NK-92 (cell line): Measurements from ENCODE around the gene EME2.

ENCODE experiments used
- DNase-seq: peaks from one replicate; lab custom pipeline; 2025; ENCODE audit not compliant: unreplicated experiment; lab: John Stamatoyannopoulos, UW

The EME2 gene

DNA sequence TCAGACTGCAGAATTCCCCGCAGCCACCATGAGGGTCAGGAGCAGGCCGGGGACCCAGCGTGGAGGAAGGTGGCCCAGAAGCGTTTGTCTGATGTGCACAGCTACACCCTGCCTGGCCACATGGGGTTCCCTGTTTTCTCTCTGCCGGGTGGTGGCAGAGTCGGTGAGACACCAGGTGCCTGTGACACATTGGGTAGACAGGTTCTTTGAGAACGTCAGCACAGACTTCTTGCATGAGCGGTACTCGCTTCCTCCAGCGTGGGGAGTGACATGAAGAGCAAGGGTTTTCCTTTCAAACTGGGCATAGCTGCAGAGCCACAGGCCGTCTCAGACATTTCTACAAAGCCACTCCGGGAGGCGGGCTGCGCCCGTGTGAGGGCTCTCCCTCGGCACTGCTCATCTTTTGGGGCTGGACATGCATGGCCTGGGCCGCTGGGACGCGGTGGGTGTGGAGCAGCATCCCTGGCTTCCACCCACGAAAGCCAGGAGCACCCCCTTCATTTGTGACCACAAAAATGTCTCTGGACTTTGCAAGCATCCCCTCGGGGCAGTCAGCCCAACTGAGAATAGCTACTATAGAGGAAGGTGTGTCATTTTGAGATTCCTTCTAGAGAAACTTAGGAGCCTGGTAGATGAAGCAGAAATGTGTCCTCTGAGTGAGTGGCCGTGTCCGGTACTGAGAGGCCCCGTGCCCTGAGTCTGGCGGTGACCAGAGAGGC is 27.3 kb upstream of the EME2 start:
- DNase-seq, result no peak

DNA sequence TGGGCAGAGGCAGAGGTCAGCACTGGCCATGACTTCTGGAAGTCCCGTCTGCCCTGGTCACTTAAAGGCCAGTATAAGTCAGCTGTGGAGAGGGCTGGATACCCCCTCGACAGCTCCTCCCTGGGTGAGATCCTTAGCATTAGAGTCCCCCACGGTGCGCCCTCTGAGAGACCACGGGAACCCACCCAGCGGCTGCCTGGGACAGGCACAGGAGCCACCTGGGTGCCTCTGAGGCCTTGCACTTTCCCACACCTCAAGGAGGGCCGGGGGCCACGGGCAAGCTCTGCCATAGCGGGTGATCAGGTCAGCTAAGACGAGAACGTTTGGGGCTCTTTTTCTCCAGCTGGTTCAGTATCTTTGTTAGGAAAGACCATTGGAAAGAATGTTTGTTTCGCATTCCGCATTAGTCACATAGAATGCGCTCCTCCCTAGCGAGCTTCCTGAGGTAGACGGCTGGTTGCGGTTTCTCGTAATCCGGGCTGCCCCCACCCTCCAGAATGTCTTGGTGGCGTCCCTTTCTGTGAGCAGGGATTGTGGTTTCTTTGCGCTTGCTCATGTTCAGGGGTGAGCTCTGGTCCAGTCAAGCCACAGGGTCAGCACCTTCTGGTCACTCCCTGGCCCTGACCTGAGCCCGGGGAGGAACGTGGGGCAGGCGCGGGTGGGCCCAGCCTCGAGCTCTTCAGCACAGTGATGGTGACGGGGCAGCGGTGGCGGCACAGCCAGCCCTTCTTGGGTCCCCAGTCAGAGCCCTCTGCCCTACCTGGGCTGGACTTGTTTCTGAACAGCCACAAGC is 26.5 kb upstream of the EME2 start:
- DNase-seq, result no peak

DNA sequence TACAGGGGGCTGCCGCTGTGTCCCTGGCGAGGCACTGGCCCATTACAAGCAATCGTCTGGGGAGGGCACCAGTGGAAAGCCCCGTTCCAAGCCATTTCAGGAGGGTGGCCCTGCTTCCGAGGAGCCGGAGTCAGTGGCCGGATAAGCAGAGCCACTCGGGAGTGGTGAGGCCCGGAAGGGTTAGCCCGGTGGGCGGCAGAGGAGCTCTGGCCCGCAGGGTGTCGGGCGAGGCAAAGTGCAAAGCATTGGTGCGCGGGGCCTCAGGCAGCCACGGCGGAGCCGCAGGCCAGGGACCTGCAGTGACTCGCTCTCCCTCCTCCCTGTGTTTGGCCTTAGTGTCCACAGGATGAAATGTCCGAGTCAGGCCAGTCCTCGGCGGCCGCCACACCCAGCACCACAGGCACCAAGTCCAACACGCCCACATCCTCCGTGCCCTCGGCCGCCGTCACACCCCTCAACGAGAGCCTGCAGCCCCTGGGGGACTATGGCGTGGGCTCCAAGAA is 25.9 kb upstream of the EME2 start:
- no peak for DNase-seq

DNA sequence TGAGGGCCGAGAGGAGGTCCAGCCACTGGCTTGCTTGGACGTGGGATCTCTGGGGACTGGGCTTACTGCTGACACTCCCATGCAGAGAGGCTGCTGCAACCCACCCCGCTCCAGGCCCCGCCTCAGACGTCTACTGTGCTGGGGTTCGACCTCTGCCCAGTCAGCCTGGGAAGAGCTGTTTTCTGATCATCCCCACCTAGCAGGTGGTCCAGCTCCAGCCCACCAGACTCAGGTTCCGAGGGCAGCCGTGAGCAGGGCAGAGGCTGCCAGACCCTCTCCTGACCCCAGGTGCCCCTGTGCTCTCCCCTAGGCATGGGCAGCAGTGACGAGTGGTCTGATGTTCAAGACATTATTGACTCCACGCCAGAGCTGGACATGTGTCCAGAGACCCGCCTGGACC is 24.7 kb upstream of the EME2 start:
- DNase-seq, result no peak

DNA sequence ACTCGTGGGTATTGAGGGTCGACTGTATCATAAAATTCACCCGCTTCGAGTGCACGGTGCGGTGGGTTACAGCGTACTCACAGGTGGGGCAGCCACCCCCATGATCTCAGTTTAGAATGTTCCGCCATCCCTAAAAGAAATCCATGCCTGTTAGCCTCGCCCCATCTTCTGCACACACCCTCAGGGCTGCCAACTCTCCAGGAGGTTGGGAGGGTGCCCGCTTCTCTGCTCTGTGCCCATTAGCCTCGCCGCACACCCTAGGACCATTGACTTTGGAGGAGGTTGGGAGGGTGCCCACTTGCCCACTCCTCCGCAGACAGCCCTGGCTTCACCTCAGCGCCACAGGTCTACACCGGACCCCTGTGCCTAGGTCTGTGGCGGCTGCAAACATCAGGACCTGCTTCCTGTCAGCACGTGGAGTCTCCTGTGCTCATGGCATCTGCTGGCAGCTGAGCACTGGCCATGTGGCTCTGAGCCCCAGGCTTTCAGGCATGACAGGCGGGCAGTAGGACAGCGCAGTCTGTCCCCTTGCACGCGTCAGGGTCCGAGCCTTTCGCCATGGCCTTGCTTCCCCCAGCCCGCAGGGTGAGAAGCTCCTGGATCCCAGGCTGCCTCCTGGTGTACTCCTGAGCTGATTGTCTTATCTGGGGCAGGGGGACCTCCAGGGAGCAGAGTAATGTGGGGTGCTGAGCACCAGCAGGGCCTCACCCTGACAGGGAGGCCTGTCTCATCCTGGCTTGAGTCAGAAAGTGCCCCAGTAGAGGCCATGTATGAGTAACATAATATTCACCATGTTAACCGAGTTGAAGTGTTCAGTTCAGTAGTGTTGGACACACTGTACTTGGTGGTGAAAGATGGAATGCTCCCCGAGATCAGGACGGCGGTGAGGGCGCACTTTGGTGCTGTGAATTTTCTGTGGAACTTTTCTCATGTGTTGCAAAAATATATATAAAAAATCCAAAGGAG is 23.2 kb upstream of the EME2 start:
- no peak for DNase-seq

DNA sequence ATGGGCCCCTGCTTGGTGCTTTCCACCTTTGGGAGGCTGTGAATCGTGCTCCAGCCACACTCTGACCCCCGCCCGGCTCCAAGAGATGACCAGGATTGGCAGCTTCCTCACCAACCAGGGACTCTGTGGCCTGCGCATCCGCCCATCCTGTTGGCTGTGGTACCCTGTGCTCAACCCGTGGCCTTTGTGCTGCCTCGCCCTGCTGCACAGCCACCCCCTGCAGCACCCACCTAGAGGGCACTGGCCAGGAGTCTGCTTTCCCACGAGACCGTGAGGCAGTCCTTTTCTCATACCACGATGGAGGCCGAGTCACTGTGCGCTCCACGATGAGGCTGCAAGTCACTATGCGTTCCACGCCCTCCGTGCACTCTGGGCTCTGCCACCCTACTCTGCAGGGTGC is 20.7 kb upstream of the EME2 start:
- no peak for DNase-seq

DNA sequence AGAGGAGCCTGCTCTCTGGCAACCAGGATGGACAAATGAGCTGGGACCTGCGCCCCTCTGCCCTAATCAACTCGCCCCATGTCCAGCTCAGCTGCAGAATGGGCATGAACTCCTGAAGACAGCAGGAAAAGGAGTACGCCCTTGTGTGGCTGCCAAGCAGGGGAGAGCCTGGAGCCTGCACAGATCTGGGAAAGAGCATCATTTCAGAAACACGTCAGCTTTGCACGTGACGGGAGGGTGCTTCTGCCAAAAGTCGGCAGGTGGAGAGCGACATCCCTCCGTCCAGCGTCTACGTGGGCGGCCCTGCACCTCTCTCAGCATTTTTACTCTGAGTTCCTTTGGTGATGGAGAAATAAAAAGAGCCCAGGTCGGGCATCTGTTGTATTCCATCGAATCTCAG is 19.8 kb upstream of the EME2 start:
- no peak for DNase-seq

DNA sequence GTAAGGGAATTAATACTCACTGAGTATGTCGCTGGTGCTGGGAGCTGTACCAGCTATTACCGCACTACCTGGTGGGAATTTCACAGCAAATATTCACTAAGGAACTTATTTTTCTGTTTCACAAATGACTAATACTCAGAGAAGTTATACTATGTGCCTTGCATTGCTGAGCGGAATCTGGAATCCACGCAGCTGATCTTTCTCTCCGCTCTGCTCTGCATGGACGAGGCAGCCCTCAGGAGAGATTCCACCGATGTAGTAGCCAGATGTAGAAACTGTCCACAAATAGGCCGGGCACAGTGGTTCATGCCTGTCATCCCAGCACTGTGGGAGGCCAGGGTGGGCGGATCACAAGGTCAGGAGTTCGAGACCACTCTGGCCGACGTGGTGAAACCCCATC is 18.4 kb upstream of the EME2 start:
- DNase-seq, result no peak

DNA sequence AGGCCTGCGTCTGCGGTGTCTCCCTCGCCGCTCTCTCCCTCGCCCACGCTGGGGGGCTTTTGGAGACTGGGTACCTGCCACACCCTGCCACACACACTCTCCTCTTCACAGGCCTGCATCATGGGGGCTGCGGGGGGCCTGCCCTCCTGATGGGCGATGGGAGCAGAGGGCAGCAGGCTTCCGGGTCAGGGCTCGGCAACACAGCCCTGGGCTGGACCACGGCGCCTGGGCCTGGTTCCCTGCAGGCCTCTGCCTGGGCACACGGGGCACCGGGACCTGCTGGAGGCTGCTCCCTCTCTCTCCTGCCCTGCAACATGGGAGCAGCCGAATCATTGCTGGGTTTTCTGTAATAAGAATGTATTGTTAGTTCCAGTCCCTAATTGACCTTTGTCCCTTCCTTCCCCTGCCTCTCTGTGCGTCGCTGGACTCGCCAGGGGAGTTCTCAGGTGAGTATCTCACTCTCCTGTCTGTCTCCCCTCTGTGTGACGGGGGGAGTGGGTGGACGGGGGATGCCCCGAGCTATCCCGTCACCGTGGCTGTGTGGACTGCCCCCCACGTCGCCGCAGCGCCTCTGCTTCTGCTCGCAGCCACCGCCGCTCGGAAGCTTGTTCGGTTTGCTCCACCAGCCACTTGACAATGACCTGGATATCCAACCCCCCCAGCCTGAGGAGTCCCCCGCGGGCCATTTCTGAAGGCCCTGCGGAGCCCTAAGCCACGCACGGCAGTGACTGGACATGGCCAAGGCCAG is 14.7 kb upstream of the EME2 start:
- no peak for DNase-seq

DNA sequence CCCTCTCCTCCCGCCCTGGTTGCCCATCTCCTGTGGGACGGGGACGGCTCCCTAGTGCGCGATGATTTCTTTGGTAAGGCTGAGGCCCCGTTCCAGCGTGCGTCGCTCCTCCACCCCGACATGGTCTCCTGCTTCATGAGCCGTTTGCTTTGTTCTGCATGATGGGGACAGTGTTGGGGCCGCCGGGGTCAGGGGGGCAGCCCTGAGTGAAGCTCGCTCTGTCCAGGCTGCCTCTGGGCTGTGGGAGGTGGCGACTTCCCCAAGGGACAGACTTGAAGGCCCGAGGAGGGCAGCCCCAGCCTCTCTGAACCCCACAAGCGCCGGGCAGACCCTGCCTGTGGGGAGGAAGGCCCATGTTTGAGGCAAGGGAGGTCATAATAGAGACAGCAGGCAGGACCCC is 13.7 kb upstream of the EME2 start:
- DNase-seq, result no peak

DNA sequence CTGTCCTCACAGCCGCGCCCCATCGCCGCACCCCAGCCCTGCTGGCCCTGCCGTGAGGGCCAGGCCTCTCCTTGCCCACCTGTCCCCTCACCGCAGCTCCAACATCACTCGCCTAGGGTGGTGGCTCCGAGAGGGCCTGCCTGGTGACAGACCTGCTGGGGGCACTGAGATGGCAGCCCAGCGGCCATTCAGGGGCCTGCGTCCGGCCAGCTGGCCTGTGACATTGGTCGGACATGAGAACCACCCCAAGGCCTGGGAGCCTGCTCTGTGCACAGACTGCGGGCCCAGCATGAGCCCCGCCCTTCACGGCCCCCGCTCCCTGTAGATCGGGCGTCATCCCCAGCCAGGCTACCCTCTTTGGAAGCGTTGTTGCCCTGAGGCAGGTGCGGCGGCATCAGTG is 13.1 kb upstream of the EME2 start:
- DNase-seq, result no peak

DNA sequence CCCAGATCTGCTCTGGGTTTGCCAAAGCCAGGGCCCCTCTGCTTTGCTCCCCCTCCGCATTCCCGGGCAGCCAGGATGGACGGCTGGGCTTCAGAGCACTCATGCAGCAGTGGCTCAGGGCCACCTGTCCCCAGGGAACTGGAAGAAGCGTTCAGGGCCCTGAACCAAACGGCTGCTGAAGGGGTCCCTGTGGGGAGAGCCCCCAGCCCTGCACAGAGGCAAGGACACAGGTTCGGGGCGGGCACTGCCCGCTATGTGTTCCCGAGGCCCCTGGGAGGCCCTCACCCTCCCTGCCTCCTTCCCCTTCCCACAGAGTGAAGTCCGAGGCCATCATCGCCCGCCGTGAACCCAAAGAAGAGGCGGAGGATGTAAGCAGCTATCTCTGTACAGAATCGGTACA is 11.7 kb upstream of the EME2 start:
- DNase-seq, result no peak

DNA sequence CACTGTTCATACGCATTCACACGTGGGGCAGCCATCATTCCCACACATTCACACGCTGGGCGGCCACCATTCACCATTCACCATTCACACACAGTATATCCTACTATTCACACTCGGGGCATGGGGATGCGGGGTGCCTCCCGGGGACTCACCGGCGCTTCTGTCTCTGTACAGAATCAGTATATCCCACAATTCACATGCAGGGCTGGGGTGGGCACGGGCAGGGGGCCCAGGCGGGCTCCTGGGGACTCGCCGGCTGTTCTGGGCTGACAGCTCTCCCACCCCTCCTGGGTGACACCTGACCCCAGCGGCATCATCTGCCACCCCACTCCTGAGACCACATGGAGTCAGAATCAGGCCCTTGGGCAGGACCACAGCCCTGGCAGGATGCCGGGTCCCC is 10.9 kb upstream of the EME2 start:
- DNase-seq, result no peak

DNA sequence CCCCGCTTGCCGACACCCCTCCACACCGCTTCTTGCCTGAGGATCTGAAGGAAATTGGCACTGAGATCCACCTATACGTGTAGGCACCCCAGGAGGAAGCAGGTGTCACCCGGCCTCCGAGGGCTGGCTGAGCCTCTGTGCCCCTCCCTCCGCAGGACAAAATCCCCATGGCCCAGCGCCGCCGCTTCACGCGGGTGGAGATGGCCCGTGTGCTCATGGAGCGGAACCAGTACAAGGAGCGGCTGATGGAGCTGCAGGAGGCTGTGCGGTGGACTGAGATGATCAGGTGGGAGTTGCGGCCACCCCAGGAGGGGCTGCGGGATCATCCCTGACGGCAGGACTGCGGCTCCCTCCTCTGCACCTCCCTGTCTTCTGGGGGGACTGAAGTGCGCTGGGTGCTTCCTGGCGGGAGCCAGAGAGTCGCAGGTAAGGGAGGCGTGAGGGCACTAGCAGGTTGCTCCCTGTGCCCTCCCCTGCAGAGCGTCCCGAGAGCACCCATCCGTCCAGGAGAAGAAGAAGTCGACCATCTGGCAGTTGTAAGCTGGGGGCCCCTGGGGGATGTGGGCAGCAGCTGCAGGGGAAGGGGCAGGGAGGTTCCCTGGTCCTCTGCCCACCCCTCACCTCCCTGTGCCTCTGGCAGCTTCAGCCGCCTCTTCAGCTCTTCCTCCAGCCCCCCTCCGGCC is 10.3 kb upstream of the EME2 start:
- DNase-seq, result no peak

DNA sequence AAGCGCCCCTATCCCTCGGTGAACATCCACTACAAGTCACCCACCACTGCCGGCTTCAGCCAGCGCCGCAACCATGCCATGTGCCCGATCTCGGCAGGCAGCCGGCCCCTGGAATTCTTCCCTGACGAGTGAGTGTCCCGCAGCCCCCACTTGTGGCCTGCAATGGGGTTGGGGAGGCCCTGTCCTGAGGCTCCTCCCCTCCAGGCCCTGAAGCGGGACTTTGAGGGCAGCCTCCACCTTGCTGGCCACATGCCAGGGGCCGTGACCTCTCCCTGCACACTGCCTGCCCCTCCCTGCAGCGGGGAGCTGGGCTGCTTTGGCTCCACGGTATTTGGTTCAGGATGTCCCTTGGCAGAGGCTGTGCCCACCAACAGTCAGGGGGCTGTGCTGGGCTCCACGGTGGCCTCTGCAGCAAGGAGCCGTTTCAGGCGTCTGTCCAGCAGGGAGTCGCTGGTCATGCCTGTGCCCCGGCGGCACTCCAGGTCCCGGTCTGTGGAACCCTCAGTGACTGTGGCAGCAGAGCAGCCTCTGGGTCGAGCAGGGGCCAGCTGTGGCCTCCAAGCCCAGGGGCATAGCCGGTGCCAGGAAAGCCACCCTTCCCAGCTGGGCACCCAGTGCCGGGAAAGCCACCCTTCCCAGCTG is 9.6 kb upstream of the EME2 start:
- no peak for DNase-seq

DNA sequence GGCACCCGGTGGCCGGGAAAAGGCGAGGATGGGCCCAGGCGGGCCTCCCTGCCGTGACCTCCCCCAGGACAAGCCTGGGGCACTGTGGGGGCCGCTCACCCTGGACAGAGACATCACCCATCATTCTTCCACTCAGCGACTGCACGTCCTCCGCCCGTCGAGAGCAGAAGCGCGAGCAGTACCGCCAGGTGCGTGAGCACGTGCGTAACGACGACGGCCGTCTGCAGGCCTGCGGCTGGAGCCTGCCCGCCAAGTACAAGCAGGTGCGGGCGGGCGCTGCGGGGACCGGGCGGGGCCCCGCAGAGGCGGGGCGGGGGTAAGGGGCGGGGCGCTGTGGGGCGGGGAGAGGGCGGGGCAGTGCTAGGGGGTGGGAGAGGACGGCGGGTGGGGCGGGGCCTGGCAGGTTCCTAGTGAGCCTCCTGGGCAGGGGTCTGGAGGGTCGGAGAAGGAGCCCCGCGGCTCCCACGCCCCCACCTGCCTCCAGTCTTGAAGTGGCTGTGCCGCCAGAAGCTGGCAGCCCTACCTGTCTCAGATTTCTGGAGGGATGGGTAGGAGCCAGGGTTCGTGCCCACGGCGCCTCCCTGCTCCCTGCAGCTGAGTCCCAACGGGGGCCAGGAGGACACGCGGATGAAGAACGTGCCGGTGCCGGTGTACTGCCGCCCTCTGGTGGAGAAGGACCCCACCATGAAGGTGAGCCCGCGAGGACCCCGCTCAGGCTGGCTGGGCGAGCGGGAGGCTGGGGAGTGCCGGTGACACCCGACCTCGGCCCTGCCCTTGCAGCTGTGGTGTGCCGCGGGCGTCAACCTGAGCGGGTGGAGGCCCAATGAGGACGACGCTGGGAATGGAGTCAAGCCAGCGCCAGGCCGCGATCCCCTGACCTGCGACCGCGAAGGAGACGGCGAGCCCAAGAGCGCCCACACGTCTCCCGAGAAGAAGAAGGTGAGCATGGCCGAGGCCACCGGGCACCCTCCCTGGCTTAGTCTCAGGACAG is 8.8 kb upstream of the EME2 start:
- no peak for DNase-seq

DNA sequence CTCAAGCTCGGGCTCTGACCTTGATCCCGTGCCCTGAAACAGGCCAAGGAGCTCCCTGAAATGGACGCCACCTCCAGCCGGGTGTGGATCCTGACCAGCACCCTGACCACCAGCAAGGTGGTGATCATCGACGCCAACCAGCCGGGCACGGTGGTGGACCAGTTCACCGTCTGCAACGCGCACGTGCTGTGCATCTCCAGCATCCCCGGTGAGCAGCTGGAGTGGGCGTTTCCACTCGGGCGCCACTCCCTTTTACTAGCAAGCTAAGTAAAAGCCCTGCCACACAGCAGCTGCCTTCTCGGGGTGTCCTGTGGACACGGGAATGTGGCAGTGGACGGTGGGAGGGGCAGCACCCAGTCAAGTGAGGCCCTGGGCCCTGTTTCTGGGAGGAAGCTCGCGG is 7.6 kb upstream of the EME2 start:
- DNase-seq, result no peak

DNA sequence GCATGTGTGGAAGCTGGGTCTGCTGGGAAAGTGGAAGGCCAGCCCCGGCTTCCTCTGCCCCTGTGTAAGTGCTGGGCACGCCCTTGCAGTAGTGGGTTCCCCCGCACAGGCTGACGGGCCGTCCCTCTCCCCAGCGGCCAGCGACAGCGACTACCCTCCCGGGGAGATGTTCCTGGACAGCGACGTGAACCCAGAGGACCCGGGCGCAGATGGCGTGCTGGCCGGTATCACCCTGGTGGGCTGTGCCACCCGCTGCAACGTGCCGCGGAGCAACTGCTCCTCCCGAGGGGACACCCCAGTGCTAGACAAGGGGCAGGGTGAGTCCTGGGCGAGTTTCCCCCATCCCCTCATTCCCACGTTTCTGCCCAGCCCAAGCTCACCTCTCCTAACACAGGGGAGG is 6.8 kb upstream of the EME2 start:
- DNase-seq, result no peak

DNA sequence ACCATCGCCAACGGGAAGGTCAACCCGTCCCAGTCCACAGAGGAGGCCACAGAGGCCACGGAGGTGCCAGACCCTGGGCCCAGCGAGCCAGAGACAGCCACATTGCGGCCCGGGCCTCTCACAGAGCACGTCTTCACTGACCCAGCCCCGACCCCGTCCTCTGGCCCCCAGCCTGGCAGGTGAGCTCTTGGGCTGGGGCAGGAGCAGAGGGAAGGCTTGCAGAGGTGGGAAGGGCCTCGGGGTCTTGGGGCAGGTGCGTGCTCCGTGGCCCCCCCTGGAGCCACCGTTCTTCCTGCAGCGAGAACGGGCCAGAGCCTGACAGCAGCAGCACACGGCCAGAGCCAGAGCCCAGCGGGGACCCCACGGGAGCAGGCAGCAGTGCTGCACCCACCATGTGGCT is 6.4 kb upstream of the EME2 start:
- DNase-seq, result no peak
